Measurements from ENCODE around the gene NKPD1.

Gene NKPD1

GRCh38 chr19:45202637-45203036, 41.9 kb upstream of the NKPD1 start:
- no peaks in the 10 kb centered on the region for H3K79me2 ChIP-seq (ENCODE audit: low read length)
- no peaks in the 10 kb centered on the region for H3K36me3 ChIP-seq (replicated peaks; ENCODE audit: insufficient read depth, low read length)
- no peaks in the 10 kb centered on the region for H3F3A ChIP-seq (ENCODE audit: insufficient read depth, low read length)
- no peaks in the 10 kb centered on the region for H3K9me3 ChIP-seq (replicated peaks; ENCODE audit: insufficient read depth, low read length)
- no peak for DNase-seq
- H3K4me3 ChIP-seq (ENCODE audit: low read length), result no peak overlapping the region
- H2AFZ ChIP-seq (ENCODE audit: low read length), result no peak overlapping the region
- peaks cover 3% of the 10 kb centered on the region; the same call in 1 of the 2 replicates for H3K27me3 ChIP-seq (replicated peaks; ENCODE audit: insufficient read depth, low read length)
- H4K20me1 ChIP-seq (ENCODE audit: insufficient read depth, low read length), result no peaks in the 10 kb centered on the region
- H3K9me2 ChIP-seq (replicated peaks; ENCODE audit: insufficient read depth, low read length), result no peaks in the 10 kb centered on the region
- no peak overlapping the region for H3K4me2 ChIP-seq (ENCODE audit: low read depth, low read length)
- no peaks in the 10 kb centered on the region for H3K4me1 ChIP-seq (ENCODE audit: low read length)
- no peak overlapping the region for H3K27ac ChIP-seq (ENCODE audit: low read length)
- no peak overlapping the region for H3K9ac ChIP-seq (ENCODE audit: low read length)
- TF ChIP-seq, protein P1, sequence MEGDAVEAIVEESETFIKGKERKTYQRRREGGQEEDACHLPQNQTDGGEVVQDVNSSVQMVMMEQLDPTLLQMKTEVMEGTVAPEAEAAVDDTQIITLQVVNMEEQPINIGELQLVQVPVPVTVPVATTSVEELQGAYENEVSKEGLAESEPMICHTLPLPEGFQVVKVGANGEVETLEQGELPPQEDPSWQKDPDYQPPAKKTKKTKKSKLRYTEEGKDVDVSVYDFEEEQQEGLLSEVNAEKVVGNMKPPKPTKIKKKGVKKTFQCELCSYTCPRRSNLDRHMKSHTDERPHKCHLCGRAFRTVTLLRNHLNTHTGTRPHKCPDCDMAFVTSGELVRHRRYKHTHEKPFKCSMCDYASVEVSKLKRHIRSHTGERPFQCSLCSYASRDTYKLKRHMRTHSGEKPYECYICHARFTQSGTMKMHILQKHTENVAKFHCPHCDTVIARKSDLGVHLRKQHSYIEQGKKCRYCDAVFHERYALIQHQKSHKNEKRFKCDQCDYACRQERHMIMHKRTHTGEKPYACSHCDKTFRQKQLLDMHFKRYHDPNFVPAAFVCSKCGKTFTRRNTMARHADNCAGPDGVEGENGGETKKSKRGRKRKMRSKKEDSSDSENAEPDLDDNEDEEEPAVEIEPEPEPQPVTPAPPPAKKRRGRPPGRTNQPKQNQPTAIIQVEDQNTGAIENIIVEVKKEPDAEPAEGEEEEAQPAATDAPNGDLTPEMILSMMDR (IDR thresholded peaks at IDR 0.05; ENCODE audit: low read length), result no peak
- no peak for TF ChIP-seq EZH2phosphoT487 (IDR thresholded peaks at IDR 0.05; ENCODE audit: low read length)
- no peak for TF ChIP-seq EZH2 (optimal IDR thresholded peaks at IDR 0.05; ENCODE audit: low read depth, low read length)

DNA sequence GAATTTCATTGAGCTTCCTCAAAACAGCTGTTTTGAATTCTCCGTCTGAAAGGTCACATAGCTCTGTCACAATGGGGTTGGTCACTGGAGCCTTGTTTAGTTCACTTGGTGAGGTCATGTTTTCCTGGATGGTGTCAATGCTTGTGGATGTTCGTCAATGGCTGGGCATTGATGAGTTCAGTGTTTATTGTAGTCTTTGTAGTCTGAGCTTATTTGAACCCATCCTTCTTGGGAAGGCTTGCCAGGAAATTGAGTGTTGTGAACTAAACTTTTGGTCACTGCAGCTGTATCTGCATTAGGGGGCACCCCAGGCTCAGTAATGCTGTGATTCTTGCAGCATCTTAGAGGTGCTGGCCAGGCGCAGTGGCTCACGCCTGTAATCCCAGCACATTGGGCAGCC, 39.8 kb upstream of the NKPD1 start:
- H3K9me3 ChIP-seq (replicated peaks; ENCODE audit: insufficient read depth, low read length), result no peaks in the 10 kb centered on the region
- H2AFZ ChIP-seq (ENCODE audit: low read length), result no peak overlapping the region
- no peaks in the 10 kb centered on the region for H3F3A ChIP-seq (ENCODE audit: insufficient read depth, low read length)
- H3K4me3 ChIP-seq (ENCODE audit: low read length), result no peak overlapping the region
- no peaks in the 10 kb centered on the region for H3K4me1 ChIP-seq (ENCODE audit: low read length)
- no peak overlapping the region for H3K27ac ChIP-seq (ENCODE audit: low read length)
- H3K9ac ChIP-seq (ENCODE audit: low read length), result no peak overlapping the region
- no peak overlapping the region for H3K4me2 ChIP-seq (ENCODE audit: low read depth, low read length)
- no peaks in the 10 kb centered on the region for H3K36me3 ChIP-seq (replicated peaks; ENCODE audit: insufficient read depth, low read length)
- DNase-seq, result no peak
- H4K20me1 ChIP-seq (ENCODE audit: insufficient read depth, low read length), result no peaks in the 10 kb centered on the region
- no peaks in the 10 kb centered on the region for H3K79me2 ChIP-seq (ENCODE audit: low read length)
- H3K27me3 ChIP-seq (replicated peaks; ENCODE audit: insufficient read depth, low read length), result peaks cover 9% of the 10 kb centered on the region
- H3K9me2 ChIP-seq (replicated peaks; ENCODE audit: insufficient read depth, low read length), result no peaks in the 10 kb centered on the region
- TF ChIP-seq EZH2 (optimal IDR thresholded peaks at IDR 0.05; ENCODE audit: low read depth, low read length) (no peak), EZH2phosphoT487 (IDR thresholded peaks at IDR 0.05; ENCODE audit: low read length) (no peak)
- TF ChIP-seq, protein P1 (IDR thresholded peaks at IDR 0.05; ENCODE audit: low read length), result no peak

- Histone ChIP-seq H3K9ac (ENCODE audit: low read length) (no peak overlapping the region), H3K9me2 (replicated peaks; ENCODE audit: insufficient read depth, low read length) (no peaks in the 10 kb centered on the region), H3K27ac (ENCODE audit: low read length) (no peak overlapping the region), H3K79me2 (ENCODE audit: low read length) (no peaks in the 10 kb centered on the region), H3K36me3 (replicated peaks; ENCODE audit: insufficient read depth, low read length) (no peaks in the 10 kb centered on the region), H3K27me3 (replicated peaks; ENCODE audit: insufficient read depth, low read length) (peaks cover 9% of the 10 kb centered on the region), H3F3A (ENCODE audit: insufficient read depth, low read length) (no peaks in the 10 kb centered on the region), H3K9me3 (replicated peaks; ENCODE audit: insufficient read depth, low read length) (no peaks in the 10 kb centered on the region), H4K20me1 (ENCODE audit: insufficient read depth, low read length) (no peaks in the 10 kb centered on the region), H3K4me1 (ENCODE audit: low read length) (no peaks in the 10 kb centered on the region), H3K4me2 (ENCODE audit: low read depth, low read length) (no peak overlapping the region), H2AFZ (ENCODE audit: low read length) (no peak overlapping the region), H3K4me3 (ENCODE audit: low read length) (no peak overlapping the region)
- no peak for DNase-seq
- TF ChIP-seq, protein P1 (IDR thresholded peaks at IDR 0.05; ENCODE audit: low read length), result no peak
- TF ChIP-seq EZH2 (optimal IDR thresholded peaks at IDR 0.05; ENCODE audit: low read depth, low read length) (no peak), EZH2phosphoT487 (IDR thresholded peaks at IDR 0.05; ENCODE audit: low read length) (no peak)
Observed at GRCh38 chr19:45195764-45196163, 35.0 kb upstream of the NKPD1 start.

All from MM.1S (cell line).